GM21447 (cell line): Measurements from ENCODE around the gene SOX18.

Source experiments
- ATAC-seq: cut with Tn5 transposase; IDR thresholded peaks from one replicate; pipeline ENCODE4 v1.9.1; 2021; ENCODE audit not compliant: unreplicated experiment

SOX18 gene

DNA sequence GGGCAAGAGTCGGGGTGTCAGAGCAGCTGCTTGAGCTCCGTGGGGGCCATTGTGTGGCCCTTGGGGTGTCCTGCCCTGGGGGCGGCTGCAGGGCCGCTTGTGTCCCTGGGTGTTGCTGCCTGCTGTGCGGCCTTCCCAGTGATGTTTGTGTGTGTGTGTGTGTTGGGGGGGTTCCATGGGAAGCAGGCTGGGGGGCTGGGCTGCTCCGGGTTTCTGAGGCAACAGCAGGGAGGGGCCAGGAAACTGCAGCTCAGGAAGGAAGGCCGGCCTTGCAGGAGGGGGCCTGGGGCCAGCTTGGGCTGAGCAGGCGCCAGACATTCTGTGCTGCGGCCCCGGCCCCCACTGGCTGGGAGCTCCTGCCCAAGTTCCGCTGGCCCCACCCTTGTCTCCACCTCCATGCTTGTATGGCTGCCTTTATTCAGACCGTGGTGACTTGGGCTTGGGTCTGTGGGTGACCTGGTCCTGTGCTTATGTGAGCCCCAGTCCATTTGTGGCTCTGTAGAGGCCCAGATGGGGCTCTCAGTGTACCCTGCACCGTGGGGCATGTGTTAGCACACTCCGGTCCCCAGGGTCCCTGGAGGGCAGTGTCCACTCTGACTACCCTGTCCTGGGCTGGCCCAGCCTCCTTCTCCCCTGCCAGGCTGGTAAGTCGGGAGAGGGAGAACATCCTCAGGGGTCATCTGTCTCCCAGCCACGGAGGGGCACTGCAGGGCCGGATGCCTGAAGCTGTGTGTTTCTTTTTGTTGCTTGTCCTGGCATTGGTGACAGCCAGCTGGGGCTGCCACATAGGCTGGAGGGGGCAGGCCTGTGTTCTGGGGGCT is 4.6 kb upstream of the SOX18 start:
- no peak for ATAC-seq

DNA sequence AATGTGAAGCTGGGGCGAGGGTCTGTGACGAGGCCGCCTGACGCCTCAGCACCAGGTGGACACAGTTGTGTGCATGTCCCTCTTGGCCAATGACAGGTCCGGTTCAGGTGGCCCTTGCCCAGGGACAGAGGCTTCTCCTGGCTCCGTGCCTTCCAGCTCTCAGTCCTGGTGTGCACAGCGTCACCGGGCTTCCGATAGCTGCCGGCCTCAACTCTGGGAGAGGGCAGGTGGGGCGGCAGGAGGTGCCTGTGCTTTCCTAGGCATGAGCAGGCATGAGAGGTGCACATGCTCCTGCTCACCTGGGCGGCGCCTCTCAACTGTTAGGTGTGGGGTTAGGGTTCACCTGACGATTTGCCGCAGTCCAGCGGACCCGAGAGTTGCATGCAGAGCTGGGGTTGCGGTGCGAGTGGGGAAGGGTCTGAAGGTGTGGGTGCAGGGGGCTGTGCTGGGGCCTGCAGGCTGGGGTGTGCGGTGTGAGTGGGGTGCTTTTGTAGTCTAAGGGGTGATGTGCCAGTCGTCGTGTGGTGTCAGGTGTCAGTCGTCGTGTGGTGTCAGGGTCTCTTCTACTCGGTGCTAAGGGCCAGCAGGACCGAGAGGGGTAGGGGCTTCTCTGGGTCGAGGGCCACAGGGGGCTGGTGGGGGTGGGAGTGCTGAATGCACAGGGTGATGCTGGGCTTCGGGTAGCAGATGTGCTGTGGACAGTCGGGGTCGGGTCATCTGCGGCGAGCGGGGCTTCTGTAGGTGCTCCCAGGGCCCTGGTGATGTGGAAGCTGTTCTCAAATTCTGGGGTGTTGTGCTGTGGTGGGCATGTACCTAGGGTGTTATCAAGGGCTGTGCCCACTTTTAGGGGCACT is 3.8 kb upstream of the SOX18 start:
- no peak for ATAC-seq

DNA sequence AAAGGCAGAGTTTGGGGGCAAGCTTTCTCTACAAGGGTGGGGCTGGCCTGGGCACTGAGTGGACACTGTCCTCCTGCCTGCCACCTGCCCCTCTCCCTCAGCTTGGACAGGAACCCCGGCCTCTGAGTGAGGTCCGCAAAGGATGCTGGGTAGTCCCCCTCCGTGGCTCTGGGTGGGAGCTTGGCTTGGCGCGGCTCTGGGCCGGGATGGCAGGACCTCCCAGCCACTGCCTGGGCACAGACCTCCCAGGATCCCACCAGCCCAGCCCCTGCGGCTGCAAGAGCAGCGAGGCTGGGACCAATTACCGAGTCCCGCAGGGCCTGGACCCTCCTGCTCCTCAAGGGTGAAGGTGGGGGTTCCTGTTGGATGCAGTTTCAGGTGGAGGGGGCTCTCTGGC is 2.9 kb upstream of the SOX18 start:
- no peak for ATAC-seq

DNA sequence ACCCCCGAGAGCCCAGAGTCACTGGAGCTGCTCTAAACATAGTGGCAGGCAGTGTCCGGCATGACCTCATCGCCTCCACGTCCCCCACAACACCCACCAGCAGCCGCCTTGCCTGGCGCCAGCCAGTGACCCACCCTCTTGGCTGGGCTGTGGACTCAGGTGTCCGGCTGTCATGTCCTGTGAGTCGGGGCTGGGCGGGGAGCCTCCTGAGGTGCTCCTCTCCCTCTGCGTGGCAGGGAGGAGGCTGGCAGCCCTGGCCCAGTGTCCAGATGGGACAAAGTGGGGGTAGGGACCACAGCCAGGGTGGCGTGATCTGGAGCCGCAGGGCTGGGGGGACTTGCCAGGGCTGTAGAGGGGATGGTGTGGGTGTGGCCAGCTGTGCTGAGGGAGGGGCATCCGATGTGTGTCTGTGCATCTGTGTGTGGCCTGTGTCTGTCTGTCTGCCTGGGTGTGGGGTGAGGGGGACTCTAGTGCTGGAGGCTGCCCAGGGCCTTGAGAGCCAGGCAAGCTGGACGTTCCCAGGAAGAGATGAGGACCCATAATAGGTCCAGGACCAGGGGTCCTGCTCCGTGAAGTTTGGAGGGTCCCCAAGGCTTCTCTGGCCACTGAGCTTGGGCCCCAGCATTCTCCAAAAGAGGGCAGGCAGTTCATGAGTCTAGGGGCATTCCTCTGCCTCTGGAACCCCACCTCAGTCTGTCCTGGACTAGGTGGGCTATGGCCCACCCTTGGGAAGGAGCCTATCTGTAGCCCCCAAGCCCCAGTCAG is 2.3 kb upstream of the SOX18 start:
- ATAC-seq: no peak

DNA sequence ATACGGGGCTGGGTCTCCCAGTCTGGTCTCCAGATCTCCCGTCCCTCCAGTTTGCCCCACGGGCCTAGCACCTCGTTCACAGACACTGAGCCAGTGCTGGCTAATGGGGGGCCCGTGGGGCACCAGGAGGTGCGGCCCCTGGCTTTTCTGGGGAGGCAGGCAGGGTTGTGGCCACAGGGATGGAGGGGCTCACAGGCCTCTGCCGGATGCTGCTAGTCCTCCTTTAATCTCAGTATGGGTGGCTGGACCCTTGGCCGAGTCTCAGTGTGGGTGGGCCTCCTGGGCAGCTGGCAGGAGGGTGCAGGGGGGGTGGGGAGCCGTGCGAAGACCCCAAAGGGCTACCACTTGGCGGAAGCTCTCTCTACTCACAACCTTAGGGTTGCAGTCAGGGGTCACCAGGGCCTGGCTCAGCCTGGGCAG is 1.6 kb upstream of the SOX18 start:
- no peak for ATAC-seq

DNA sequence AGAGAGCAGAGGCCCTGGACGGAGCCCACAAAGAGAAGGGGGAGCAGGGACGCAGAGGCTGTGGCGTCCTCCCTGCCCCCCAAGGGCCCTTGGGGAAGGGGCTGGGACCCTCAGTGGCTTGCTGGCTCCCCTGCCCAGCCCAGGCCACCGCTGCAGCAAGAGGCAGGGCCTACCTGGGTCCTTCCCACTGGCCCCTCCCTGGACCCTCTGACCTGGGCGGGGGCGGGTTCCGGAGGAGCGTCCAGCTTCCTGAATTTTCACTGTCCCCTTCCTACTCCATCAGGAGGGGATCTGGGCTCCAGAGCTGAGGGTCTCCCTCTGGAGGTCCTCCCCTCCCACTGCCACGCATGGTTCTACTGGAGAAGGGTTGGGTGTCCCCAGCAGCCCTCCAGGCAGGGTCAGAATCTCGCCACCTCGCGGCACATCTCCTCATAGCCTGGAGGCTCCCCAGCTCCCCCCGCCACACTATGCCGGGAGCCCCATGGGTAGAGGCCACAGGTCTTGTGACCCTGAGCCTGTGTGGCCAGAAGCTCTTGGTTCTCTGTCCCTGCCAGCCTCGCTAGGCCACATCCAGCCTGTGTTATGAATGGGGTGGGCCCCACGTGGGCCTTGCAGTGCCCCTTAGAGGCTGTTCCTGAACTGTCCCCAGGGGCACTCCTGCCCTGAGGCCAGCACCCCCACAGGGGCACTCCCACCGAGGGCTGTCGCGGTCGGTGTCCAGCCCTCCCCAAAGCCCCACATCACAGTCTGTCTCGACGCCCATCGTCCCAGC is 1.0 kb upstream of the SOX18 start:
- no peak for ATAC-seq

DNA sequence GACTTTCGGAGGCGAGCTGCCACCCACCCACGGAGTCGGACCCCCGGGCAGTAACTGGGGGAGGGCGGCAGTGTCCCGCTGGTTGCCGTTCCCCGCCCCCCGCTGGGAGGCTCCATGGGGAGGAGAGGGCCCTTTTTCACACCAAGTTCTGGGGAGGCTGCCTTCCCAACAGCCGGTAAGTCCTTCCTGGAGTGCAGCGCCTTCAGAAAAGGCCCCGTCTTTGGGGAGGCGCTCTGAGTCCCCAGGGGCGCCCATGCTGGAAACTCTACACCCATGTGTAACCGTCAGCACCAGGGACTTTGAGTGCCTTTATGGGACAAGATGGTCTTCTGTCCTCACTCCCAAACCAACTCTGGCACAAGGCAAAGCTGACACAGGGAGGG is 430 bp upstream of the SOX18 start:
- no peak for ATAC-seq

DNA sequence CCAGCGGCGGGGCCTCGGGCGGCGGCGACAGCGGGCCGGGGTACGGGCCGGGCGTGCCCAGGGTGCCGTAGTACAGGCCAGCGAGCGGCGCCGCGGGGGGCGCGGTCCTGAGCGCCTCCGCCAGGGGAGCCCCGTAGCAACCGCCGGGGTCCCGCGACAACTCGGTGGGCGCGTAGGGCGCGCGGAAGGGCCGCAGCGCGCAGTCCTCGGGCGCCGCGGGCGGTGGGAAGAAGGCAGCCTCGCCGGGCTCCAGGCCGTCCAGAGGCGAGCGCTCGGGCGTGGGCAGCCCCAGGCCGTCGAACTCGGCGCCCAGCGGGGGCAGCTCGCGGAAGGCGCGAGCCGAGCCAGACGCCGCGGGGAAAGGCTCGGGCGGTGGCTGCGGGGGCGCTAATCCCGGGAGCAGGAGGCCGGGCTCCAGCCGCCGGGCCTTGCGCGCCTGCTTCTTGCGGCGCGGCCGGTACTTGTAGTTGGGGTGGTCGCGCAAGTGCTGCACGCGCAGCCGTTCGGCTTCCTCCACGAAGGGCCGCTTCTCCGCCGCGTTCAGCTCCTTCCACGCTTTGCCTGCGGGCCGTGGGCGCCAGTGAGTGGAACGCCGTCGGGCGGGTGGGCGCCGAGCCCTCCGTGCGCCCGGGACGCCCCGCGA is 916 bp downstream of the SOX18 start:
- ATAC-seq: no peak

DNA sequence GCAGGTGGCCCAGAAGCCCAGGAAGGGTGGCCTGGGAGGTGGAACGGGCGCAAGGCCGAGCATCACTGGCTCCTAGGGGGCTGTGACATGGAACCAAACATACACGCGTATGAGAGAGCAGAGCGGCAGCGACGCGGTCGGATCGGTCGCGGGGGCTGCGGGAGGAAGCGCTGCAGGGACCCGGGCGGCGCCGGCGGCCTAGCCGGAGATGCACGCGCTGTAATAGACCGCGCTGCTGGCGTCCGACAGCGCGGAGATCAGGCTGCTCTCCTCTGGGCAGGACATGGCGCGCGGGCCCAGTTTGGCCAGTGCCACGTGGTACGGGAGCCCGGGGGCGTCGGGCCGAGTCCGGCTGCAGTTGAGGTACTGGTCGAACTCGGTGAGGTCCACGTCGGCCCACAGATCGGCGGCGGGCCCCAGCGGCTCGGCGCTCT is 1.5 kb downstream of the SOX18 start:
- ATAC-seq: no peak

DNA sequence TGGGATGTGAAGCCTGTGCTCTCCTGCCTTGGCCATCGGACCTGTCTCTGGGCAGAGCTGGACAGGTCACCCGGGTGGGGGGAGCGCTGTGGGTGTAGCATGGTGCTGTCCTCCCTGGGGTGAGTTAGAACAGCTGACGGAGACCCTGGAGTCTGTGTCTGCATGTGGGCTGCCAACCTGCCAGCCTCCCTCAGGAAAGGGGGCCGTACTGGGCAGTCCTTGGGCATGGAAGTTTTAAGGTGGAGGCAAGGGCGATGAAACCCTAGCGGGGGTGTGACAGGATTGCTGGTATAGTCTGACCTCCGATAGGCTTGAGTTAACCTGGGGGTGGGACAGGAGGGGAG is 2.4 kb downstream of the SOX18 start:
- ATAC-seq: no peak

DNA sequence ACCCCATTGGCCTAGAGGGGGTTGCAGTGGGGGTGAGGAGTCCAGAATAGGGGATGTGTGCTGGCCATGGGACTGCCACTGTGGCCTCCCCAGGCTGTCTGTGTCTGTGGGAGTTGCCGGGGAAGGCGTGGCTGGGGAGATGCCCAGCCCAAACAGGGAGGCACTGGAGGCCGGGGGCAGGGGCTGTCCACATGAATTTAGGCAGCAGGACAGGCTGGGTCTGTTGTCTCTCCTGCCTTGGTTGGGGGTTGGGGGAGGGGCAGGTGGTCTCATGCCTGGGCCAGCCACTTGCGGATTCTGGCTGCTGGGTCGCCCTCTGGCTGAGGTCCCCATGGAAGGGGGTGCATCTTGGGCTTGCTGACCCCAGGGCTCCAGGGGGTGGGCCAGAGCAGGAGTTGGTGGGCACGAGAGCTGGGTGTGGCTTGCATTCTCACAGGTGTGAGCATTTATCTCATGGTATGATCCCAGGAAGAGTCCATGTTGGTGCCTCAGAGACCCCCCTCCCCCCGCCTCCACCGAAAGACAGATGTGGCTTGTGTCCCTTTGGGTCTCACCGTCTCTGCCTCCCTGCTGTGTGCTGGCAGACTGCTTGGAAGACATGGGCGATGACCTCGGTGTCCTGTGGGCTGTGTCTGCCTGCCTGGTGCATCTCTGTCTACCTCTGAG is 4.0 kb downstream of the SOX18 start:
- ATAC-seq: no peak

DNA sequence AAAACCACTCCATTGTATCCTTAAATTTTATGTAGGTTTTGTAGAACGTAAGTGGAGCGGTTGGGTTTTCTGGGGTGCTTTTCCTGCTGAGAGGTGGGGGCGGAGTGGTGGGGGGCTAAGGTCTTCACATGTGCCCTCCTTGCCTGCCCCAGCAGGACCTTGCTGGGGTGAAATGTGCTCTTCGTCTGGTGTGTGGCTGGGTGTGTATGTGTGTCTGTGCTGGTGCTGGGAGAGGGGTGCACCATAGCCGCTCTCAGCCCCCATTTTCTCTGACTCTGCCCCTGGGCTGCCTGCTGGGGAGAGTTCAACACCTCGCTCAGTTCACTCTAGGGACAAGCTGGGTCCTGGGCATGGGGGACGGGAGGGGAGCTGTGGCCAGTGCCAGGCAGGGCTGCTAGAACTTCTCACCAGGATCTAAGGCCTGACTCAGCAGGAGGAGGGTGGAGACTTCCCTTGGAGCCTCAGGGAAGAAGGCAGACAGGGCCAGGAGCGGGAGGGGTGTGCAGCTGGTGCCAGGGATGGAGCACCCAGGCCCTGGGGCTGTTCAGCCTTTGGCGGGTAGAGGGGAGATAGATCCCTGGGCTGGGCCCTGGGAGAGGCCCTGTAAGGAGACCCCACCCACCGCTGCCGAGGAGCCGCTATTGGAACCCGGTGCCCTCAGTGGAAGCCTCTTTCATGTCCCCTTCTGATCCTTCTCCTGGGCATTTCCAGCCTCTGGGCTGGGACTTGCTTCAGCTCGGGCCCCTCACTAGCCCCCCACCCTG is 4.8 kb downstream of the SOX18 start:
- no peak for ATAC-seq

DNA sequence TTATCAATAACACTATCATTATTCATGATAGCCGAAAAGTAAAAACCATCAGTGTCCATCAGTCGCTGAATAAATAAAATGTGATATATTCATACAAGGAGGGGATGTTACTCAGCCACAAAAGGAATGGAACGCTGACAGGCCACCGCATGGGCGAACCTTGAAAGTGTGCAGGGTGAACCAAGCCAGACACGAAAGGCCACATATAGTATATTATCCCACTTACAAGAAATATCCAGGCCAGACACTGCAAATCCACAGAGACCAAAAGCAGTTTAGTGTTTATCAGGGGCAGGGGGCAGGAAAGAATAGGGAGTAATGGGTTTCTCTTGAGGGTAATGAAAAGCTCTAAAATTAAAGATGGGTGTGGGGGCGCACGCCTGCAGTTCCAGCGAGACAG is 5.7 kb downstream of the SOX18 start:
- ATAC-seq: no peak

DNA sequence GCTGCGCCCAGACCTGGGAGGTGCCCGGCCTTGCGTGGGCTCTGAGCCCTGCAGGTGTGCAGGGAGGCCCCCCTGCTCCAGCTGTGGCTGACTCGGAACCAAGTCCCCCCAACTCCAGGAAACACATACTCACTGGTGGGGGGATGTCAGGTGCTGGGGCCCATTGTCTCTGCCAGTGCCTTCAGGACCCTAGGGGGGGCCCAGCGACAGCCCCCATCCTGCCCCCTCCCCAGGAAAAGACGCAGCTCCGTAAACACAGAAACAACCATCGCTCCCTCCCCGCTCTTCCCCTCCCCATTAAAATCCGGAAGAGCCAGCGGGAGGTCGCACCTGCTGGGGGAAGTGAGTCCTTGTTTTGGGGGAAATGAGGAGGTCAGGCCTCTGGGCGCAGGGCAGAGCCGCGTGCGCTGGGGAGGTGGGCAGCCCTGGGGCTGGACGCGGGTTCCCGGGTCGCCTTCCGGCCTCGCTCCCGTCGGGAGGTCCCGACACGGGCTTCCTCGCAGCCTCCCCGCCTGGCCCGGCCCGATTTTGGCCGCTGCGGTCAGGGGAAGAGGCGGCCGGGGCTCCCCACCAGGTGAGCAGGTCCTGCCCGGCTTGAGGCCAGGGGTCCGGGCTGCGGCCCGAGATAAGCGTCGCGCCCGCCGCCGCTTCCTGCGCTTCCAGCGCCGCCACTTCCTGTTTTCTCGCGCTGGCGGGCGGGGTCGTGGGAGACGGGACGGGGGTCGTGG is 7.2 kb downstream of the SOX18 start:
- no peak for ATAC-seq

DNA sequence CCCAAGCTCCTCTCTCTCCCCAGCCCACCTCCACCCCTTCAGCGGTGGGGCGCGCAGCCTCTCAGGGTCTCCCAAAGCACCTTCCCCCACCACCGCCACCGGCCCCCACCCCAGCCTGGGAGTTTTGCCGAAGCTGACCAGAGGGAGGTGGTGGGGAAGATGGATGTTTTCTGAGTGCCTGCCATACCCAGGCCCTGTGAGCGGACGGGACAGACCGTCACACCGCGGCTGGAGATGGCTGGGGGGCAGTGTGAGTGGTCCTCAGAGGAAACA is 7.7 kb downstream of the SOX18 start:
- ATAC-seq: no peak

DNA sequence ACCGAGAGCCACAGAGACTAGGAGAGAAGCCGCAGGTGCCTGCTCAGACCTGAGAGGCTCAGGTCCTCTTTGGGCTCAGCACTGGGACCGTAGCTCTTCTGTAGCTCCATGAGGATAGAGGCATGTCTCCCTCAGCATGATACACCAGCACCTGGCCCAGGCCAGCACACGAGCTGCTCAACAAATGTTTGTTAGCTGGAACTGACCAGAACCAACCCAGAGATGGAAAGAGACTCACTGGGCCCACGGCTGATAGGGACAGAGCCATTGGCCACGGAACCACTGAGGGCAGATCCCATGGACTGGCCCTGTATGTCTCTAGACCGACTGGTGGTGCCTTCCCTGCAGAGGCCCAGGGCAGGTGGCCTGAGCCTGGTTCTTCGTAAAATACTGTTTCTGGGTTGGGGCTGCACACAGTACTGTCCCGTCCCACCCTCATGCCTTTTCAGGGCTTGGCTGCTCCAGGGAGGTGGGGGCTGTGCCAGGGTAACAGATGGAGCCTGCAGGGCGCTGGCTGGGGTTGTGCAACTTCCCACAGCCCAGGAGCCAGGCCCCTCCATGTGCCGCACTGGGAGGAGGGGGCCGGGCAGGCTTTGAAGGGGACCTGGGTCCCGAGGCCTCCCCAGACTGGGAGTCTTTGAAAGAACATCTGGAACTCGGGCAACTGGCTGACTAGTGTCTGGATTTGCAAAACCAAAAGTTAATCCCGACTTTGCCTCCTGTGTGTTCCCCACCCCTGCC is 8.2 kb downstream of the SOX18 start:
- no peak for ATAC-seq

DNA sequence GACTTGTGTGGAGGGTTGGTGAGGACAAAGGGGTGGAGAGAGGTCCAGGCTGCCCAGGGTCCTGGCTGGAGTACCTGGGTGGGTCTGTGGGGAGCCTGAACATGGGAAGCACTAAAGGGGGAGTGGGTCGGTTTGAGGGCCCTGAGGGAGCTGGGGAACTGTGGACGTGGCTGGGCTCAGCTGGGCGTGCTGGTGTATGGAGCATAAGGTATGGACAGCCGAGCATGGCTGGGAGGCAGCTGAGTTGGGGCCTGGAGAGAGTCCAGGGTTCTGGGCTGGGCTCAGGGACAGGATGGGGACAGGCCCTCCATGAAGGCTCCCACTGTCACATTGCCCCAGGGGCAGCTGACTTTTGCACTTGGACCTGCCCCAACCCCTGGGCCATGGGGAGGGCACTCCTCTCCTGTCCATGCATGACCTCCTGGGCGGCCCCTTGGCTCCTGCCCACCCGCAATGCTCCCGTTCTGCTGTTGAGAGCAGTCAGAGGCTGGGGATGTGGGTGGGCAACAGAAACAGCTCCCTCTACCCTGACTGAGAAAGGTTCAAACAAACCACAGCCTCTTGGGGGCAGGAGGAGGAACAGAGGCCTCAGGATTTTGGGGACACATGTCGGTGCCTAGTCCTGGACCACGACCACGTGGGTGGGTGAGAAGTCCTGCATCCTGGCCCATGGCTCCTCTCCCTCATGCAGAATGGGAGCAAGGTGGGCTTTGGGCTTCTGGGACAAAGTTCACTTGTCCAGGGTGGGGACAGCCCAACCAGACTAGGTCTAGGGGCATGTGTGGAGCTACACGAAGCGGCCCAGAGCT is 9.0 kb downstream of the SOX18 start:
- no peak for ATAC-seq
